Measurements from ENCODE around the gene RNF183. TPM values are rescaled to one million over a fixed set of nuclear protein-coding genes. Genes with fewer than 3 reads are reported as not detected.

The RNF183 gene
- total and polyA plus RNA-seq, 2 of the 4 experiments (the other 2 are of a cell fraction) = not detected

DNA sequence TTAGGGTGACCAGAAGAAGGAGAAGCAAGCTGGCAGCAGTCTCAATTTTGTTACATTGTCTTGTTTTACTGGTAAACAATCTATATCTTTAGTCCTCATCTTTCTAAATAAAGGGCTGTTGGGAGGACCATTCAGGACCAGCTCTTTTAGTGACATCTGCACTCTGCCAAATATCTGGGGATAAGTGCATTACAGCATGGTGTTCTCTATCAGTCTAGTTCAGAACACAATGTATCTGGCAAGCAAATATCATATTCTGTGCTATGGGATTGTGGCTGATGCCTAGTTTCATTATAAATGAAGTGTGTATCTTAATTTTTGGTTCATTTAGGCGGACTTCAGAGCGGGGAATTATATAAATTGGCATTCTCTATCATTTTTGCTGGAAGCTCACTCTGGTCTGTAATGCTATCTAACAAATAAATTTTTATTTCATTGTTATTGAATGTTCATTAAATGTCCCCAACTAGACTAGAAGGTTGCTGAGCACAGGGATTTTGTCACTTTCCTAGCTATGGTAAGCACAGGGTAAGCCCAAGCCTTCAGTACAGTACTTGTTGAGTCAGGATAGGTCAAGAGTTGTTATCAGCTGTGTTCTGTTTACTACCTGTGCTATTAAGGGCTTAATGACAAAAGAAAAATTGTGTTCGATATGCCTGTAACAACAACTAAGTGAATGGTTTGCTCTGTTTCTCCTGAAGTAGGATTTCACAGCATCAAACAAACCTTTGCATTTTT is 25.0 kb upstream of the RNF183 start:
- no peak overlapping the region for H3K18ac ChIP-seq (ENCODE audit: low read depth, low read length)
- H2BK120ac ChIP-seq (ENCODE audit: low read depth, low read length) = no peak overlapping the region
- ATAC-seq (ENCODE audit: low read depth) (no peak), DNase-seq (no peak)
- H3K23ac ChIP-seq (ENCODE audit: low read depth, low read length) = no peak overlapping the region
- in situ Hi-C loops (cut with MboI; ENCODE audit: low sequenced_read_pairs) = no loop called here
- CTCF ChIA-PET = interaction anchor here (0.5 kb wide), 1 partner anchor 93 kb away, joined by 3 read pairs; no protein-coding TSS in a partner anchor
- no peak overlapping the region for H3K27ac ChIP-seq (ENCODE audit: insufficient read depth, low read length)
- H3K79me1 ChIP-seq (ENCODE audit: low read depth in 1 of 2, low read length in 2 of 2) = no peaks in the 10 kb centered on the region
- H3K9me1 ChIP-seq (ENCODE audit: insufficient read depth, low read length) = 0 out of 2 replicates have a peak, but pooled peaks cover 2% of the 10 kb centered on the region
- no peak overlapping the region for H3K4me2 ChIP-seq (ENCODE audit: low read depth, low read length)
- H3K4ac ChIP-seq (ENCODE audit: low read depth, low read length) = no peak overlapping the region
- intact Hi-C loops (cut with micrococcal nuclease) = no loop called here
- no peak overlapping the region for H4K91ac ChIP-seq (ENCODE audit: insufficient read depth, low read depth, low read length)
- H4K5ac ChIP-seq (ENCODE audit: low read depth, low read length) = no peak overlapping the region
- H2BK15ac ChIP-seq (ENCODE audit: low read depth, low read length) = no peak overlapping the region
- no peaks in the 10 kb centered on the region for H3K36me3 ChIP-seq (ENCODE audit: control insufficient read depth, insufficient read depth, low read length)
- H2BK20ac ChIP-seq (ENCODE audit: low read depth, low read length) = no peak overlapping the region
- H3K4me1 ChIP-seq (ENCODE audit: control insufficient read depth, insufficient read depth, low read length) = no peaks in the 10 kb centered on the region
- POLR2A ChIA-PET (ENCODE audit: unreplicated experiment) = no interaction called here
- no peak overlapping the region for H3K4me3 ChIP-seq (ENCODE audit: insufficient read depth, low read depth, low read length)
- no CpG with 5 or more reads among the region's 3 CpGs for WGBS, 2 experiments (ENCODE audit: extremely low coverage in 2 of 2, insufficient read length in 1 of 2)
- H3K56ac ChIP-seq (ENCODE audit: extremely low read depth, insufficient read depth, low read length) = no peak overlapping the region; the same call in 1 of the 2 replicates
- no peaks in the 10 kb centered on the region for H3K9me3 ChIP-seq (ENCODE audit: control insufficient read depth, insufficient read depth, low read length)
- H2AK5ac ChIP-seq (ENCODE audit: low read depth, low read length) = no peak overlapping the region
- TF ChIP-seq, protein P1, sequence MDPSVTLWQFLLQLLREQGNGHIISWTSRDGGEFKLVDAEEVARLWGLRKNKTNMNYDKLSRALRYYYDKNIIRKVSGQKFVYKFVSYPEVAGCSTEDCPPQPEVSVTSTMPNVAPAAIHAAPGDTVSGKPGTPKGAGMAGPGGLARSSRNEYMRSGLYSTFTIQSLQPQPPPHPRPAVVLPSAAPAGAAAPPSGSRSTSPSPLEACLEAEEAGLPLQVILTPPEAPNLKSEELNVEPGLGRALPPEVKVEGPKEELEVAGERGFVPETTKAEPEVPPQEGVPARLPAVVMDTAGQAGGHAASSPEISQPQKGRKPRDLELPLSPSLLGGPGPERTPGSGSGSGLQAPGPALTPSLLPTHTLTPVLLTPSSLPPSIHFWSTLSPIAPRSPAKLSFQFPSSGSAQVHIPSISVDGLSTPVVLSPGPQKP (IDR thresholded peaks at IDR 0.05; ENCODE audit: borderline replicate concordance, low read depth, low read length) = no peak
- TF ChIP-seq FOS (IDR thresholded peaks at IDR 0.05; ENCODE audit: low read depth, low read length) (no peak), CEBPB (IDR thresholded peaks at IDR 0.05; ENCODE audit: low read depth, low read length) (no peak)
- TF ChIP-seq, protein P2, sequence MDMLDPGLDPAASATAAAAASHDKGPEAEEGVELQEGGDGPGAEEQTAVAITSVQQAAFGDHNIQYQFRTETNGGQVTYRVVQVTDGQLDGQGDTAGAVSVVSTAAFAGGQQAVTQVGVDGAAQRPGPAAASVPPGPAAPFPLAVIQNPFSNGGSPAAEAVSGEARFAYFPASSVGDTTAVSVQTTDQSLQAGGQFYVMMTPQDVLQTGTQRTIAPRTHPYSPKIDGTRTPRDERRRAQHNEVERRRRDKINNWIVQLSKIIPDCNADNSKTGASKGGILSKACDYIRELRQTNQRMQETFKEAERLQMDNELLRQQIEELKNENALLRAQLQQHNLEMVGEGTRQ (IDR thresholded peaks at IDR 0.05; ENCODE audit: low read depth, low read length) = no peak
- no peak overlapping the region for H3K9ac ChIP-seq (ENCODE audit: low read depth, low read length)
- H3K27me3 ChIP-seq (ENCODE audit: control insufficient read depth, insufficient read depth, low read length) = peaks cover 1% of the 10 kb centered on the region
- H4K8ac ChIP-seq (ENCODE audit: low read depth in 2 of 2, low read length in 2 of 2) = no peak overlapping the region
- H3K14ac ChIP-seq (replicated peaks; ENCODE audit: low read depth, low read length) = no peak overlapping the region
- no peak overlapping the region for H2BK5ac ChIP-seq (ENCODE audit: low read depth, low read length, poor library complexity, severe bottlenecking)
- H2AK9ac ChIP-seq (replicated peaks; ENCODE audit: low read depth, low read length, poor library complexity) = no peak overlapping the region
- no peaks in the 10 kb centered on the region for H4K20me1 ChIP-seq (ENCODE audit: insufficient read depth, low read length)
- no TSS peak for BruUV-seq (replicated peaks)
- H2AFZ ChIP-seq (replicated peaks; ENCODE audit: low read length, poor library complexity) = no peak overlapping the region
- dilution Hi-C loops (cut with HindIII; ENCODE audit: low sequenced_read_pairs, unreplicated experiment) = no loop called here
